Stimulated activated CD4-positive, alpha-beta T cell treated with anti-CD3 and anti-CD28 coated beads, Interleukin-12 subunit alpha, Interleukin-12 subunit beta, amount 100 ng/mL, for 24 hours (primary cell): ENCODE results near the gene DTX1.

Experiments
- DNase-seq, 2 experiments: peaks; one replicate each; pipeline ENCODE4 v3.0.0-alpha.2; 2020; ENCODE audit warnings: low read depth in 2 of 2

Gene DTX1

GRCh38 chr12:113094738-113095137 is 38.2 kb downstream of the DTX1 start:
- no peak for DNase-seq

DNA sequence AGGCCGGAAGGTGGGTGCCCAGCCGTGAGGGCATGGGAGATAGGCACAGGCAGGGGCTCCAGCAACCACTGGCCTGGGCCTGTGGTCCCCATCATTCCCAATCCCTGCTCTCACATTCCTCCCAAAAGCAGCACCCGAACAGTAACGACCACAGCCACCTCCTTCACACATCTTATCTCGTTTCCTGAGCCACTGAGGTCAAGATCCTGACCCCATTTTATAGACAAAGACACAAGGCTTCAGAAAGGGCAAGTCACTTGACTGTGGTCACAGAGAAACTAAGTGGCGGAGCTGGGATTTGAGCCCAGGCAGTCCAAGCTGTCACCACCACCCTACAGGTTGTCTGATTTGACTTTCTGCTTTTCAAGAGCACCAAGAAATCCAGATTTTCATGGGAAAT is 38.9 kb downstream of the DTX1 start:
- DNase-seq = no peak

DNA sequence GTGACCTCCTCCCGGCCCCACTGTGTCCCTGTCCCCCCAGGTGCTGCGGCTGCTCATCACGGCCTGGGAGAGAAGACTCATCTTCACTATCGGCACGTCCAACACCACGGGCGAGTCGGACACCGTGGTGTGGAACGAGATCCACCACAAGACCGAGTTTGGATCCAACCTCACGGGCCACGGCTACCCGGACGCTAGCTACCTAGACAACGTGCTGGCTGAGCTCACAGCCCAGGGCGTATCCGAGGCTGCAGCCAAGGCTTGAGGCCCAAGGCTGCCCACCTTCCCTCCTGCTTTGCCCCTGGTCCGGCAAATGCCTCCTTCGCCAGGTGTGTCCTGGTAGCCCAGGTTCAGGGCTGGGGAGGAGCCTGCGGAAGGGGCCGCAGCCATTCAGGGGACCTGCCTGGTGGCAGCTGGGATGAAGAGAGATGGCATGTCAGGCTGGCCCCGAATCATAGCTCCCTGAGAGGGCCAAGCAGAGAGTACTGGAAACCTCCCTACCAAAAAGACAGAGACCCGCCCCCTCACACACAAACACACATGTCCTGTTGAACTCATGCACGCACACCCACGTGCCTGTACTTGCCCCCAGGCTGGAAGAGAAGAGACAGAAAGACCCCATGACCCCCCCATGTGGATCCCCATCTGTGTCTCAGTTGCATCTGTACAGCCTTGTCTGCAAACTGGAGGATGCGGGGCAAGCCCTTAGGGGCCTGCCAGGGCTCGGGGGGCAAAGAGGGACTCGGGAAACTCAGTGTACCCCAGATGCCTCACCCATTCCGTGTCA is 40.3 kb downstream of the DTX1 start:
- no peak for DNase-seq

GRCh38 chr12:113097716-113098440 is 41.3 kb downstream of the DTX1 start:
- no peak for DNase-seq

DNA sequence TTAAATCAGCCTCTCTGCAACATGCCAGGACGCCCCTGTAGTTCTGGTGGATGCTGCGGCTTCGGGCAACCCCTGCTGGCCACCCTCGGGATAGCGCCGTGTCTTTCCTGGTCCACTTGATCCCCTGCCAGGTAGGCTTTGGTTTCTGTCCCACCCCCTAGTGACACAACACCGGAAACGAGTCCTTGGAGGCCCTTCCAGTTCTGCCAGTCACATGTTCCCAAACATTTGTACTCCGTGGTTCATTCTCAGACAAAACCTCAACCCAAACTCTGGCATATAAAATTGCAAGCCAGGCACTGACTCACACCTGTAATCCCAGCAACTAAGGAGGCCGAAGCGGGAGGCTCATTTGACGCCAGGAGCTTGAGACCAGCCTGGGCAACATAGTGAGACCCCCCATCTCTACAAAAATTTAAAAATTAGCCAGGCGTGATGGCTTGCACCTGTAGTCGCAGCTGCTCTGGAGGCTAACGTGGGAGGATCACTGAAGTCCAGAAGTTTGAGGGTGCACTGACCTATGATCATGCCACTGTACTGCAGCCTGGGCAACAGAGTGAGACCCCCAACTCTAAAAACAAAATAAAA is 42.0 kb downstream of the DTX1 start:
- peak; percentile 48 to 78 for DNase-seq

- no peak for DNase-seq
These were observed 42.8 kb downstream of the DTX1 start for GRCh38 chr12:113099364-113099763.

DNA sequence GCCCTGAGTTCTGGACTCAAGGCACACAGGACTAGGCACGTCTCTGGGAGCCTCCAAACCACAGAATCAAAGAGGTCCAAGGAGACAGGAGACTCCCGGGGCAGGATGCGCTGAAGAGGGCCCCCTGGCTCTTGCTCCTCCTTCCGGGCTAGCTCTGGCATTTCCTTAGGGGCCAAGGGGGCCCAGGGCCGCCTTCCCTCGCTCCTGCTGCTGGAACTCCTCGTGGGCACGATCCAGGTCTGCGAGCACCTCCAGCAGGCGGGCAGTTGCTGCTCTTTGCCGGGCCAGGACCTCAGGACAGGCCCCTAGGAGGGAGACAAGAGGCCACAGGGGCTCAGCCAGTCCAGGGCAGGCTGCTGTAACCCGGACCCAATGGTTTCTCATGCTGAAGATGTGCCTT is 43.2 kb downstream of the DTX1 start:
- no peak for DNase-seq

GRCh38 chr12:113101751-113102150 is 45.2 kb downstream of the DTX1 start:
- no peak for DNase-seq

GRCh38 chr12:113102811-113103210 is 46.3 kb downstream of the DTX1 start:
- DNase-seq = no peak

DNA sequence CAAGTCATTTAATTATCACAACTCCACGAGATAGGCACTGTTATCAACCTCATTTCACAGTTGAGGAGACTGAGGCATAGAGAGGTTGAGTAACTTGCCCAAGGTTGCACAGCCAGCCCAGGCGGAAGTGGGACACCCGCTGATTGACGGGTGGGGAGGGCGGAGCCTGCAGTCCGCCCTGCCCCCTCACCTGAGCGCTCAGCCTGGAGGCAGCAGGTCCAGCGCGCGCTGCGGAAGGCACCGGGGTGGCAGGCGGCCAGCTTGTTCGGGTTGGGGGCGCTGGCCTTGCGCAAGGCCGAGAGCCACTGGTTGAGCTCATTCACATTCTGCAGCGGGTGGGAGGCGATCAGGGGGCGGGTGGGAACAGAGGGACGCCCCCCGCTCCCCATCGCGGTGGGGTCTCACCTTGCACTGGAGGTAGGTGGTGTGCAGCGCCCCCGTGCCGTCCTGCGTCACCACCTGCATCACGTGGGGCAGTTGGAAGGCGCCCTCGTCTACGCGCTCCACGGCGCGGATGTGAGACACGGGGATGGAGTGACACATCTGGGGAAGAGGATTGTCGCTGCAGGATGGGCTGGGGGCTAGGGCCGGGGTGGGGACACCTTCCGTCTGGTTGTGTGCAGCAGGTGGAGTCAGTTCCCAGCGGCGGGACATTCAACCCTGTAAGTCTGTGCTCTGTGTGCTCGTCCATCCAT is 47.4 kb downstream of the DTX1 start:
- DNase-seq = peak; percentile 41 to 50

GRCh38 chr12:113104953-113105510 is 48.5 kb downstream of the DTX1 start:
- DNase-seq = no peak

DNA sequence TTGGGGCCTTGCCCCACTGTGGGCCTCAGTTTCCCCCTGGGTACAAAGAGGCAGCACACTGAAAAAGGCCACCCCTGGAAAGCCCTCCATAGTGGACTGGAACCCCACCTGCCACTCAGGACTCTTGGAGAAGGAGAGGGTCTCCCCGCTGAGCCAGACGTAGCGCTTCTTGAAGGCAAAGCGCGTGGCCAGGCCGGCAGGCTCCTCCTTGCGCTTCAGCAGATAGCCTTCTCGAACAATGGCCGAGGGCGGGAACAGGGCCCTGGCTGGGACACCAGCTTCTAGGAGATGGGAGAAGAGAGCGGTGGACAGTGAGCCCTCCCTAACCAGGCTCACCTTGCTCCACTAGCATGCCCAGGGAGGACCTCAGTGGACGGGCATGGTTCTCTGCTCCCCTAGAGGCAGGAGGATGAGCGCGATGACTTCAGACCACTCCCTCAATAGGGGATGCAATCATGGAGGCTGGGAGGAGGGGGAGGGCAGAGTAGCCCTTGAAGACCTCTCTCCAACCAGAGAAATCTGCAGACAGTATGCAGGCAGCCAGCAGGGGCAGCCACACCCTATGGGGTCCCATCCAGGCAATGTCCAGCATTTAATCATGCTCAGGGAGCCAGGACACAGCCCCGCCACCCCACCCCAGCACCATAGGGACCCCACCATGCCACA is 49.2 kb downstream of the DTX1 start:
- DNase-seq = no peak

DNA sequence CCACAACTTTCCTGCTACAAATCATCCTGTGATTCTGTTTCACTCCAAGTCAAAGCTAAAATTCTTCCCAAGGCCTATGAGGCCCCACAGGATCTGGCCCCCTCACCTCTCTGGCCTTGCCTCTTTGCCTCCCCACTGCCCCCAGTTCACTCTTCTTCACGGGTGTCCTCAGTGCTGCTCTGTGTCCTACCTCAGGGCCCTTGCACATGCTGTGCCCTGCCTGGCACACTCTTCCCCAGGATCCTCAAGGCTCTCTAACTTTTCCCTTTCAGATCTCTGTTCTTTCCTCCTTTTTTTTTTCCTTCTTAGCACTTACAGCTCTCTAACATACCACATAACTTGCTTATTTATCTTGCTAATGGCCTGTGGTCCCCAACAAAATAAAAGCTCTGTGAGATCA is 49.8 kb downstream of the DTX1 start:
- DNase-seq = no peak

DNA sequence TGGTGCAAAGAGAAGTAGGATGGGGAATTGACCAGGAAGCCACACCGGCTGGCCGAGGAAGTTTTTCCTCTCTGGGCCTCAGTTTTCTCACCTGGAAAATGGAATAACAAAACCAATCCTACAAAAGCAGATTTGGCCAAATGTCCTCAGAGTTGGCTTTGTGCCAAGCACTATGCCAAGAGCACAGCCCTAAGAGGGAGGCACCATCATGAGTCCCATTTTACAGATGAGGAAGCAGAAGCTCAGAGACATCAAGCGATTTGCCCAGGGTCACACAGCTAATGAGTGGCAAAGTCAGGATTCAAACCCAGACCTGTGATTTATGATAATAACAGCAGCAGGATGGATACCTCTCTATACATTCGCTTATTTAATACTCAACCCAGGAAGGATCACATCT is 51.8 kb downstream of the DTX1 start:
- no peak for DNase-seq

DNA sequence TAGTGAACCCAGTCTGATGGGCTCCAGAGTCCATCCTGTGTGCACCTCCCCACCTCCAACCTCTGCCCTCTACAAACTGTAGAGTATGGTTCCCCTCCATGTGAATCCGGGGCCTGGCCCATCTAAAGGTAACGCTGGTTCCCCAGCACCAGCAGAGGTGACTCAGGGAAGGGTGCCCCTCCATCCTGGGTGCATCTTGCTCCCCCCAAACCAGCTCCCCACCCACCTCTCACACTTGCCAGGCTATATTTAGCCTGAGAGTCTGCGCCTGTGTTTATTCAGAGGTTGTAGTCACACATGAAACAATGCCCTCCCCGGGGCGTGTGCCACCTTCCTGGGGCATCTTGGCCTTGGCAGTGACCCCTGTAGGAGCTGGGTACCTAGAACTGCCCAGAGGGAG is 52.8 kb downstream of the DTX1 start:
- no peak for DNase-seq

DNA sequence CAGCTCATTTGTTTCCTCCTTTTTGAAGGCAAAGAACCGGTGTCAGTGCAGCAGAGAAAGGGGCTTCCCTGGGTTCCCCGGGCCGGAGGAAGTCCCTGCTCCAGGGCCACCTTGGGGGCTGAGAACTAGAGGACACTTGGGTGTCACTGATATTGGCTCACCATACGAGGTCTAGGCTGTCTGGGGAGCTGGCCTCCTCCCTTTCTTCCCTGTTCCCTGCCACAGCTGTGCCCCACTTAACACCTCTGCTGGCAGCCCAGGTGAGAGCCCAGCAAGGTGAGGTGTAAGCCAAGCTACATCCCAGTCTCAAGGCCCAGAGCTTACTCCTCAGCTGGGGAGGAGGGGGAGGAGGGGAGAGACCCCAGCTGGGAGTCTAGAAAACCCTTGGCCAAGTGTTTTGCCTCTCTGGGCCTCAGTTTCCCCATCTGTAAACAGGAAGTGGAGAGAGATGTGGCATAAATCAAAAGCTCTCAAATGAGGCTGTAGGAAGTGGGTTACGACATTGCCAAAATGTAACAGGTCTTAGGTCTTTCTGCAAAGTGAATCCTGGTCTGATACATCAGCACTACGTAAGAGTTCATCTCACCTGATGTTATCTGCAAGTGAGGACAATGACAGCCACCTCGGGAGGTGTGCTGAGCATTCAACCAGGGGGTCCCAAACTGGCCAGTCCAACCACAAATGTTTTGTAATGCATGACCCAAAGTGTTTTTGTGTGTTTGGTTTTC is 53.5 kb downstream of the DTX1 start:
- DNase-seq = no peak

- no peak for DNase-seq
These were observed 54.7 kb downstream of the DTX1 start for GRCh38 chr12:113111247-113111646.

- no peak for DNase-seq
These were observed 55.7 kb downstream of the DTX1 start for GRCh38 chr12:113112043-113112899.

DNA sequence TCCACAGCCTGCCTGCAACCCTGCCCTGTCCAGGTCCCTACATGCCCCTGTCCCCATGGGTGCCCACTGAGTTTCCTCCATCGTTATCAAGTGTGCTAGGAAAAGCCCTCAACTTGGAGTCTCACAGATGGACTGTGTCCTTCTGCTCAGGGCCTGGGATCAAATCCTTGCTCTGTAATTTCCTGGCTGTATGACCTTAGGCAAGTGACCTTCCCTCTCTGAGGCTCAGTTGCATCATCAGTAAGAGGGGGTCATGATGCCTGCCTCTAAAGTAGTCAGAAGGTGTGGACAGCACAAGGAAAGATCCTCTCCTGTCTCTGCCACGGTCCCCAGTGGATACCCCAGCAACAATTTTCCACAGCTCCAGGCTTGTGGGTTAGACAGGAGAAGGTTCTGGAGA is 56.9 kb downstream of the DTX1 start:
- DNase-seq = no peak
